Stimulated activated CD8-positive, alpha-beta memory T cell treated with anti-CD3 and anti-CD28 coated beads, Interleukin-12 subunit alpha, Interleukin-12 subunit beta, amount 100 ng/mL, for 4 hours (primary cell): ENCODE results near the gene CERS6.

Source experiments
- DNase-seq: peaks from one replicate; pipeline ENCODE4 v3.0.0-alpha.2; 2020; ENCODE audit warnings: low read depth

Gene CERS6

GRCh38 chr2:168568476-168569267, 112.6 kb downstream of the CERS6 start:
- DNase-seq, result no peak

- DNase-seq, result no peak
These were observed 115.0 kb downstream of the CERS6 start for GRCh38 chr2:168571061-168571460.

- DNase-seq, result no peak
These were observed 117.2 kb downstream of the CERS6 start for GRCh38 chr2:168573128-168573903.

- no peak for DNase-seq
These were observed 119.0 kb downstream of the CERS6 start for GRCh38 chr2:168574856-168575630.

GRCh38 chr2:168577885-168578284, 121.8 kb downstream of the CERS6 start:
- DNase-seq, result no peak

- DNase-seq, result no peak
These were observed 127.1 kb downstream of the CERS6 start for GRCh38 chr2:168583064-168583709.

GRCh38 chr2:168583710-168584521, 127.8 kb downstream of the CERS6 start:
- no peak for DNase-seq

- no peak for DNase-seq
These were observed 128.8 kb downstream of the CERS6 start for GRCh38 chr2:168584911-168585310.

GRCh38 chr2:168585700-168586099, 129.6 kb downstream of the CERS6 start:
- DNase-seq, result no peak

GRCh38 chr2:168587307-168587706, 131.2 kb downstream of the CERS6 start:
- no peak for DNase-seq

- no peak for DNase-seq
These were observed 133.5 kb downstream of the CERS6 start for GRCh38 chr2:168589236-168590211.

- DNase-seq, result no peak
These were observed 136.2 kb downstream of the CERS6 start for GRCh38 chr2:168592181-168592831.

- DNase-seq, result no peak
These were observed 137.6 kb downstream of the CERS6 start for GRCh38 chr2:168593713-168594112.

GRCh38 chr2:168594778-168595177, 138.7 kb downstream of the CERS6 start:
- DNase-seq, result no peak

GRCh38 chr2:168596881-168597655, 141.0 kb downstream of the CERS6 start:
- no peak for DNase-seq

GRCh38 chr2:168599738-168600137, 143.7 kb downstream of the CERS6 start:
- DNase-seq, result no peak

- DNase-seq, result no peak
These were observed 144.9 kb downstream of the CERS6 start for GRCh38 chr2:168600949-168601348.

- no peak for DNase-seq
These were observed 145.7 kb downstream of the CERS6 start for GRCh38 chr2:168601741-168602140.

- no peak for DNase-seq
These were observed 146.3 kb downstream of the CERS6 start for GRCh38 chr2:168602379-168602778.
